Stimulated activated CD8-positive, alpha-beta memory T cell treated with anti-CD3 and anti-CD28 coated beads, Interleukin-15, amount 100 ng/mL, for 1 hour (primary cell): Measurements from ENCODE around the gene DENND1A.

Experiments
- DNase-seq: peaks from one replicate; pipeline ENCODE4 v3.0.0-alpha.2; 2020; ENCODE audit warnings: low read depth

DENND1A gene

DNA sequence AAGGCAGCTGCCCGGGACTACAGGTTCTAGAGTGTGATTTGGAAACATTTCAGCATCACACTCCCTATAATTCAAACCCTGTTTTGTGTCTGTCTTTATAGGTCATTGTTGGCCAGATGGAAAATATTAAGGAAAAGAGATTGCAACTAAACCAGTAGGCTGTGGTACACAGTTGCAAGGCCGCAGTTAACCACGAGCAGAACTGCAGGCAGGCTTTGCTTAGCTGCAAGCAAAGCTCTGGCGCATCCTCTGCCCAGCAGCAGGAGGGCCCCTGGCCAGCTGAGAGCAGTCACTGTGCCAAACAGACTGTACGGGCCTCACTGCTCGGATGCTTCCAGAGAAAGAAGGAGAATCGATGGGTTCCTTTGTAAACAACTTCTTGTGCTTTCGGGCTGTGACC lies 204.5 kb downstream of the DENND1A start:
- no peak for DNase-seq

DNA sequence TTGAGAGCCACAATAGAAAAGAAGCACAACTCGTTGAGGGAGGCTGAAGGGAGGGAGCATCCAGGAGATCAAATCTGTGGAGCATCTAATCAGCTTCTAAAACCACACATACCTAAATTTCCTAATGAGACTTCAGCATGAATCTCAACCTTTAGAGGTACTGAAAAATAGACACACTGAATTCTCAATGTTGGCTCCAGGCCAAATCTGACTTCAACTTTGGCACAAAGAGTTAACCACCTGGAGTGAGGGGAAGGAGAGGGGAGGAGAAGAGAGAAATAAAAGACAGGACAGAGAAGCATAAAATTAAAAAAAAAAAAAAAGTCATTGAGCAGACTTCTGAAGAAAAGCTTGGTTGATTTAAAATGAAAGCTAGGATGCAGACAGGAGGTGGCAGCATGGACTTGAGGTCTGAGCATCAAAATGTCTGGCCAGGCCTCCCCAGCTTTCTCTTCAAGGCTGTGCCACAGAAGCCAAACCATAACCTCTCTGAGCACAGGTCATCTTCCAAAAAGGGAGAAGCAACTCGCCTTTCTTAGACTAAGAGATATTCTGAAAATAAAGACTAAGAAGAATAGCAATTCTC lies 205.6 kb downstream of the DENND1A start:
- DNase-seq, result no peak

DNA sequence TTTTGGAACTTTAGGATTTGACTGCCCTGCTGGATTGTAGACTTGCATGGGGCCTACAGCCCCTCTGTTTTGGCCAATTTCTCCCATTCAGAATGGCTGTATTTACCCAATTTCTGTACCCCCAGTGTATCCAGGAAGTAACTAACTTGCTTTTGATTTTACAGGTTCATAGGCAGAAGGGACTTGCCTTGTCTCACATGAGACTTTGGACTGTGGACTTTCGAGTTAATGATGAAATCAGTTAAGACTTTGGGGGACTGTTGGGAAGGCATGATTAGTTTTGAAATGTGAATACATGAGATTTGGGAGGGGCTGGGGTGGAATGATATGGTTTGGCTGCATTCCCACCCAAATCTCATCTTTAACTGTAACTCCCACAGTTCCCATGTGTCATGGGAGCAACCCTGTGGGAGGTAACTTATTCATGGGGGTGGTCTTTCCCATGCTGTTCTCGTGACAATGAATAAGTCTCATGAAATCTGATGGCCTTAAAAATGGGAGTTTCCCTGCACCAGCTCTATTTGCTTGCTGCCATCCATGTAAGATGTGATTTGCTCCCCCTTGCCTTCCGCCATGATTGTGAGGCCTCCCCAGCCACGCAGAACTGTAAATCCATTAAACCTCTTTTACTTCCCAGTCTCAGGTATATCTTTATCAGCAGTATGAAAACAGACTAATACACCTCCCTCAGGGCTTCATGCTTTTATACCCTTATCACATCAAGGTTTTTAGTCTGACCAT lies 206.6 kb downstream of the DENND1A start:
- no peak for DNase-seq

DNA sequence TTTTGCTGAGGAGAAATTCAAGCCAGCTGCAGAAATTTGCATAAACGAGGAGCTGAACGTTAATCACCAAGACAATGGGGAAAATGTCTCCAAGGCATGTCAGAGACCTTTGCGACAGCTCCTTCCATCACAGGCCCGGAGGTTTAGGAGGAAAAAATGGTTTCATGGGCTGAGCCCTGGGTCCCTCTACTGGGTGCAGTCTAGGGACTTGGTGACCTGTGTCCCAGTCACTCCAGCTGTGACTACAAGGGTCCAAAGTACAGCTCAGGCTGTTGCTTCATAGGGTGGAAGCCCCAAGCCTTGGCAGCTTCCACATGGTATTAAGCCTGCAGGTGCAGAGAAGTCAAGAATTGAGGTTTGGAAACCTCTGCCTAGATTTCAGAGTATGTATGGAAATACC lies 207.5 kb downstream of the DENND1A start:
- DNase-seq, result no peak

DNA sequence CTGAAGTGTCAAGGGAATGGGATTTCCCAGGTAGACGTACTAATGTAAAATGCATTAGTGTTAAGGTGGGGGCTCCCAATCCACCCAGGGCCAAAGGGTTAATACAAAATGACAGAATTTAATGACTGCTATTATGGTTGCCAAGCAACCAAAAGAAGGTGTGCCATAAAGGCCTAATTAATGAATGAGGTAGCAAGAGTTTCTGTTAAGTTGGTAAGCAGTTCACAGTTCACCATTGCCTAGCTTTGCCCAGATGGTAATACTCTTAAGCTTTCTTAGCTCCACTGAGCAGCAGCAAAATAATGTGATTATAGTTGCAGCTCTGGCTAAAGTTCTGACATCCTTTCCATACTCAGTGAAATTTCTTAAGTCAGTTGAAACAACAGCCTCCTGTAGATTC lies 211.7 kb downstream of the DENND1A start:
- no peak for DNase-seq

DNA sequence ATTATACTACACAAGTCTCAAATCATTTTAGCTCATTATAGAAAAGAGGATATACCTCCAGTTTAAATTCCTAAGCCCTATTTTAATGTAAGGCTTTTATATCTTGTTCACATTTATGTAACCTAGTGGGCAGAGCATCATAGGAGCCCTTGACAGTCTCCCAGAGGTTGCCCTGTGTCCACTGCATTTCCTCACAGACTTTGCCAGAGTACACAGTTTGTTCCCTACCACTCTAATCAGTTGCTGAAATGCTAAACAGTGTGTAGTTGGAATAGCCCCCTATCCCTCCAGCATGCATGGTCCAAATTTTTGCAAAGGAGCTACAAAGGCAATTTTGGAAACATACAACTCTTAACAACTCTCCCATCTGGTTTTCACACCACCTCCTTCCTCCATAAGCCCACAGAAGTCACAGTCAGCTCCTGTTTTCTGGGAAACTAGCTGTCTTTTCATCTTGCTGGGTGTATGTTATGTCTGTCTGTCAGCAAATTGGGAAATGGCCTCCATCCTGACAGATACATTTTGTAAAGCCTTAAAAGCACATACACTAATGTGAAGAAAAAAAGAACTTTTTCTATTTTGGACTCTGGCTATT lies 212.2 kb downstream of the DENND1A start:
- DNase-seq, result no peak

DNA sequence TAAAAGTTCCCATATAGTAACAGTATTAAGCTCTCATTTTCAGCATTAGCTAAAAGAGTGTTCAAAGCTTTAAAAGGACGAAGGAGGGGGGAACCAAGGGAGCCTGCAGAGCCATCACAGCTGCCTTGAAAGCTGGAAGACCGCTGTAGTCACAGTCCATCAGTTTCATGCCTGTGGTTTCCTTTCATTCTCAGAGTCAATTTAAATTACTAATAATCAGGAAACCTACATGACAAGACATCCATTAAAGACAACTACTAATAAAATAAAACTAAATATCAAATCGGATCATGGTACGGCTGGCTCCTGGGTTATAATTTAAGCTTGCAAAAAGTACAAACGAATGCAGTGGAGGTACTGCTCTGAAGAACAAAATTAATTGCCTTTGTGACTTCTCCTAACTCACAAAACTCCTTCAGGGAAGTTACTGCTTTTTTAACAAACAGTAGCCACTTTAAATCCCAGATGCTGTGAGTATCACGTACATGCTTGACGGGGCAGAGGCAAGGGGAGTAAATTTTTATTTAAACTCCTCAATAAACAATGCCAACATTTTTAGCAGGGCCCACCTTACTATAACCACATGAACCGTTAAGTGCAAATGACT lies 213.5 kb downstream of the DENND1A start:
- no peak for DNase-seq

DNA sequence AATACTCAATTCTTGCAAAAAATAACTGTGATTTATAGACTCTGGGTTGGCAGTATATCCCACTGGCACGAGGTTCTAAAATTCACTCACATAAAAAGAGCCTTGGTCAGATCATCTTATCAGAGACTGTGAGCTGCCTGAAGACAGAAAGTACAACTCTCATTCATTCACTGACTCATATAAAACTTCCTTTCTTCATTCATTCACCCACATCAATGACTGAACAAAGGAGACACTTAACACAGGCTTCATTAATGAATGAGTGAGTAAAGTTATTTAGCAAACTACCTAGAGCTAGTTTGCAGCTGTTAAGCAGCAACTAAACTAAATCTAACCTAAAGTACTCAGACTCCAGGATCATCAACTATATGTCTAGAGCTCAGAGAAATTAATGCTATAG lies 214.7 kb downstream of the DENND1A start:
- no peak for DNase-seq

DNA sequence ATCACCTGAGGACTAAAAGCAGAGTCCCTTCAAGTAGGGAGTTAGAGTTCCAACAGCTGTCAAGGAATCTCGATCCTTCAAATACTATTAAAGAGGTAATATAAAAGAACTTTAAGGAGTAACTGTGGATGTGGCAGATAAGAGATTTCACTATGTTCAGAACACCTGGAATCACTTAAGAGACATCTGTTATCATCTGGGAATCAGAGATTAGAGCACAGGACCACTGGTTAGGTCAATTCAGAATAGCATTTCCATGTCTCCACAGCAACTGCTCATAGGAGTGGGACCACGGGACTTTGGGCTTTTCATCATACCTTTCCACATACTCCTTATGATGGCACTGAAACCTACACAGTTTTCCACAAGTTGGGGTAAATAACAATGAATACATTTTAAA lies 216.6 kb downstream of the DENND1A start:
- DNase-seq, result no peak

DNA sequence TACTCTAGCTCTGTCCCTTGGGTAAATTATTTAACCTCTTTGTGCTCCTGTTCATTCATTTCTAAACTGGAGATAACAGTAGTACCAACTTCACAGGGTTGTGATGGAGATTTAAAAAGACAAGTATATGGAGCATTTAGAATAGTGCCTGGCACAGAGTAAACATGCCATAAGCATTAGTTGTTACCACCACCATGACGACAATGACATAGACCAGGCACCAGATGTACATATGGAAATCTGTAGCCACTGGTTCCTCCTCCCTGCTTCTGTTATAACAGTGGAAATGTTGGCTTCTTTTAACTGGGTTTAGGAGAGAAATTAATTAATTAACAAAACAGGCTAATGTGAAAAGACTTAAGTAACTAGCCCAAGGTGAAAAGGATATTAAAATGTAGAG lies 217.5 kb downstream of the DENND1A start:
- DNase-seq, result no peak

DNA sequence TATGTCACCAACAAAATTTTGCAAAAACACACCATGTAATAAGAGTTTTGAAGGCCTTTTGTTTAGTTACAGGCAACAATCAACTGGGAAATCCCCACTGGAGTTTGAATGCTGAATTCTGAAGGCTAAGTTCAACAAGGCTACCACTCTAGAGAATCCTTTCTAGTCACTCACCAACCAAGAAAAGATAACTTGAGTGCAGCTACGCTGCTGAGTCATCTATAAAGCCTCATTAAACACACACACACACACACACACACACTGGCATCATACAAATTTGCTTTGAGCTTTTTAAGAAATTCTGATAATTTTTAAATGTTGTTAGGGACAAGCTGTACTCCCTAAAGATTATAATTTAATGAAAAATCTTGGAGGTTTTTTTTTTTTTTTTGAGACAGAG lies 219.6 kb downstream of the DENND1A start:
- DNase-seq, result no peak

DNA sequence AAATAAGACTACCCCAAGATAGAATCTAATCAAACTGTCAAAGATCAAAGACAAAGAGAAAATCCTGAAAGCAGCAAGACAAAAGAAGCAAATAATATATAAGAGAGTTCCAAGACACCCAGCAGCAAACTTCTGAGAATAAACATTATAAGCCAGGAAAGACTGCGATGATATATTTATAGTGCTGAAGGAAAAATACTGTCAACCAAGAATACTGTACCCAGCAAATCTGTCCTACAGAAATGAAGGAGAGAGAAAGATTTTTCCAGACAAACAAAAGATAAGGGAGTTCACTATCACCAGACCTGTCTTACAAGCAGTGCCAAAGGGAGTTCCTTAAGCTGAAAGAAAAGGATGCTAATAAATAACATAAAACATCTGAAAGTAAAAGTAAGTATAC lies 227.4 kb downstream of the DENND1A start:
- no peak for DNase-seq

DNA sequence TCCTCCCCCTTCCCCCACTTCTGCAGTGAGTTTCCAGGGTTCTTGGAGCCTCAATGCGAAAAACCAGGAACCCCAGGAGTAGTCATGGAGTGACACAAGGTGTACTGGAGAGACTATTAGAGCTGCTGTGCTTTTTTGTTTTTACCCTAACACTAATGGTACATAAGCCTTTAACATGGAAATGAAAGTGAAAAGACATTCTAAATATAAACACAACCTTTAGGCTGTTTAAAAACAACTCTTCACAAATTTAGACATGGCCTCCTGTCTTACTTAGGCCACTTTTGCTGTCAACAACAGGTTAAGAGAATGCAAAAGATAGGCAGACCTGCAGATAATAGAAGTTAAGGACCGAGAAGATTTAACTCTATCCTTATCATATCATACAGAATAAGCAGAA lies 232.2 kb downstream of the DENND1A start:
- no peak for DNase-seq

DNA sequence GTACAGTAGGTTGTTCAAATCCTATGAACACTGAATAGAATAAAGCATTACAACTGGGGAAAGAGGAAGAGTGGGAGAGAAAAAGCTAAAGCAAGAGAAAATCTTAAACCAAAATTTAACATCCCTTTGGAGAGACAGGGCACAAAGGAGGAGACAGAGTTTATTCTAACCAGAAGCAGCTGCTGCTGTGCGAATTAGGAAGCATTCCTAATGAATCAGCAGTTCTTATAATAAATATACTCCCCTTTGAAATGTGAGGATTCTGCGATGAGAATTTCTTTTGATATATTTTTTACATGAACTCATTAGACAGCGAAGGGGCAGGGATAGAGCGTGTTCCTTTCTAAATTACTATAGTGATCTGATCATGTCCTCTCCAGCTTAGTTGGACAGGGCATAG lies 233.4 kb downstream of the DENND1A start:
- DNase-seq, result no peak

DNA sequence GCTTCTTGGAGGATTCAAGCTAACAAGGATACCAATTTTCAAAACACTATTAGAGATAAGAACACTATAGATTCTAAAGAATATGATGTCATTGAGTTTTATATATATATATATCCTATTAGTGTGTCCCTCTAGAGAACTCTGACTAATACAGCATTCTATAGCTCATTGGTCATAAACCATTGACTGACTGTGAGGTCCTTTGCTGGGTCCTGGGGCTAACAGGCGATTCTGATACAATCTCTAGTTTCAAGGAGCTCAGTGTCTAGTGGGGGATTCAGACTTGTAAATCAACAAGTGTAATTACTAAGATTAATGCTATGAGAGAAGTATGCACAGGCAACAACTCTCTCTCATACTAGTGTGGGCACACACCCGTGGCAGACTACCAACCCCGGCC lies 234.5 kb downstream of the DENND1A start:
- DNase-seq, result no peak

DNA sequence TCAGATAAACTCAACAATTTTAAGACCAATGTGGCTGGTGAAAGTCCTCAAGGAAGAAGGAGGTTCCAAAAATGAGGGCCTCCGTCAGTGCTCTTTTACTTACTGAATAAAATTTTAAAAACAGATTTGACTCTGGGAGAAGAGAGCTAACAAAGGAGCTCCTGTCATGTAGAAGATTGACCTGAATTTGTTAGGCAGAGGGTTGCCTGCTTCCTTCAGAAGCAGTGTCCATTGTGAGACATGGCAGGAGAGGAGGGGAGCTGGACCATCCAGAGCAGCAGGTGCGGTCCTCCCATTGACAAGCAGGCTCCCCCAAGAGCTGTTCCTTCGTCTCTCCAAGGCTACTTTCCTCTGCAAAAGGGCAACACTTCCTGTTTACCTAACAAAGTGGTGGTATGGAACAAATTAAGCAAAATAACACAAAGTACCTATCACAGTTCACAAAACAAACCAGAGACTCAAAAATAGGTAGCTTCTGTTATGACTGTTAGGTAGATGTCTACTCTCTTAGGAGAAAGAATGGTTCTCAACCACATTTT lies 238.1 kb downstream of the DENND1A start:
- no peak for DNase-seq

DNA sequence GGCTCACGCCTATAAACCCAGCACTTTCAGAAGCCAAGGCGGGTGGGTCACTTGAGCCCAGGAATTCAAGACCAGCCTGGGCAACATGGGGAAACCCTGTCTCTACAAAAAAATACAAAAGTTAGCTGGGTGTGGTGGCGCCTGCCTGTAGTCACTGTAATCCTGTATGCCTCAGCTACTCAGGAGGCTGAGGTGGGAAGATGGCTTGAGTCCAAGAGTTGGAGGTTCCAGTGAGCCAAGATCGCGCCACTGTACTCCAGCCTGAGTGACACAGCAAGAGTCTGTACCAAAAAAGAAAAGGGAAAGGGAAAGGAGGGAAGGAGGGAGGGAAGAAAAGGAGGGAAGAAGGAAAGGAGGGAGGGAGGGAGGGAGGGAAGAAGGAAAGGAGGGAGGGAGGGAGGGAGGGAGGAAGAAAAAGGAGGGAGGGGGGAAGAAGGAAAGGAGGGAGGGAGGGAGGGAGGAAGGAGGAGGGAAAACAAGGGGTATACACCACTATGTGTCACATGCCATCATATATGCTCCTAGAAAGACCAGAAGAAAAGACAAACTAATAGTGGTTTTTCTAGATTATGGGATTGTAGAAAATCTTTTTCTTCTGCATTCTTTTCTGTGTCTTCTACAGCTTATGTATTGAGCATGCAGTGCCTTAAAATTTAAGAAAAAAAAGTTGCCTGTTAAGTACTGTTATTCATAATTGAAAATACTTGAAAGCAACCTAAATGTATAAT lies 240.1 kb downstream of the DENND1A start:
- DNase-seq, result no peak

DNA sequence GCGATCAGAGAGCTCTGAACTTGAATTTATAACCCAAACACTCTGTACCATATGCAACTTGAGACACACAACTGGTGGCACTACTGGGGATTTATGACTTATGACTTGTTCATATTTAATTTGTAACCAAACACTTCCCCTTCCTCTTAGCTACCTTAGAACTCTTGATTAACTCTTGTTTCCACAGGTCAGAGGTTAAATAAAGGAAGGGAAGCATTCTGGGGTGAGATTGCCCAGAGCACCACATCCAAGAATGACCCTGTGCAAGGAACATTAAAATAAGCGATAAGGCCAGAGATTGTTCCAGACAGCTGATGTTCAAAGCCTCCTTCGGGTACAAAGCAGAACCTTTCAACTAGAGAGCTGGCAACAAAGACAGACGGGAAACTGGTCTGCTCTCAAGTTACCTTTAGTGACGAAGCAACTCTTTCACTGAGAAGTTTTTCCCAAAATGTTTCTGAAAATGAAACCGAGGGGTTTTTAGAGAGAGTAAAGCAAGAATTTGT lies 242.6 kb downstream of the DENND1A start:
- no peak for DNase-seq

DNA sequence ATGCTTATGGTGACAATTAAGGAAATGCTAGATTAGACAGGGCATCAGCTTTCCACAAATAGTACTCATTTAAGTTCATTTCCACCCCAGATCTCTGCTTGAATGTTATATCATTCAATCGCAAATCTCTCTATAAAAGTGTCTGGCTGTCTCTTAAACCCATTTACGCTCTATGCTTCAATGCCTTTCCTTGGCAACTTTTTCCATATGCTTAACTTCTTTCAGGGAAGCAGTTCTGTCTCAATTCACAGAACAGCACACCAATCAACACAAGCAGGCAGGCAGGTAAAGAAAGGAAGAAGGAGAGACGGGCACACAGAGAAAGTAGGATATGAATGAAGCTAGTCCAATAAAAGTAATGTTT lies 243.1 kb downstream of the DENND1A start:
- DNase-seq, result no peak

DNA sequence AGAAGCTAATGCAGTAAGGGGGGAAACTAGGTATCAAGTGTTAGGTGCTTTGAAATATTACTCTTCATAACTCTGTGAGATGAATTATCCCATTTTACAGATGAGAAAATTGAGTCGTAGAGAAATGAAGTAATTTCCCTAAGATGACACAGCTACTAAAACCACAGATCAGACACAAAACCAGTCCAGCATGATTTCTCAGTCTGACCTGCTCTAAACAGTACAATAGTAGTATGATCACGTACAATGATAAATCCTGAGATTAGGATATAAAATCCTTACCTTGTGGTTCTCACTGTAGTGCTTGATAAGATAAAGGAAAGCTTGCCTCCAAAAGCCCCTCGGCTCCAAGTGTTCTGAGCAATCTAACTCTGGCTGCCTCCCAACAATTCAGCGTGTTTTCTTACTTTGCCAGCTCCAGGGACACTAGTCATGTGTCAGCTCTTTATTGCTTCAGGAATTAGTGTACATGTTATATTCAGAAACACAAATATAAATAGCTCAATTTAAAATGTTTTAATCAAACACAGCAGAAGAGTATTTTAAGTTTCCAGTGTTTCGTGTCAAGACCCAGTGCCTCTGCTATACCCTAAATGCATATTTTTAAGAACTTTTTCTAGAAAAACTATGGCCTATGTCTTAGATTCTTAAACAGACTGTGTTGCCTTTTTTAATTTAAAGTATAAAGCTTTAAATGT lies 243.6 kb downstream of the DENND1A start:
- DNase-seq, result no peak

DNA sequence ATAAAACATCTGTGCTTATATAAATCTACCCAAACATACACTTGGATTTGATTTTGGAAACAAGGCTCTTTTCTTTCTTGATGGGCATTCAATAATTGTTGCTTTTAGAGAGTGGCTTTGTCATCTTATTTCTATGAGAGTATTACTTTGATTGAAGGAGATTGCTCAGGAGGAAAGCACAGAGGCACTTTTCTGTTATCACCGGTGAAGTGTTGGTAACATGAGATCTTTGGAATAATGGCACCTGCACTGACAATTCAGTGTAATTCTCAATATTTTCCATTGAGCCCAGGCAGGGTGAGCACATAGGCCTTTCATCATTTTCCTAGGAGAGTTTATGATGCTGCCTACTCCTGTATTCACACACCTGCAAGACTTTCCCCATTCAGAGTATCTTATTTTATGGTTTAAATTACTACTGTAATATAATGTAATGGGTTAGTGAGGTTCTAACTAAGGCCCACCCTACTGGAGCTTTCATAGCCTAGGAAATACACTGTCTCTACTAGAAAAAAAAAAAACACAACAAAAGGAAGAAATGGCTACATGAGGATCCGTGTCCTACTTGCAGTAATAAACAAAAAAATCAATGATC lies 244.3 kb downstream of the DENND1A start:
- DNase-seq, result no peak
